H9 (cell line): Measurements from ENCODE around the gene CA12. TPM values are rescaled to one million over a fixed set of nuclear protein-coding genes. Genes with fewer than 3 reads are reported as not detected.

Source experiments
- DNase-seq: peaks from one replicate; pipeline ENCODE4 v3.0.0-alpha.2; 2017
- H2AFZ ChIP-seq: one replicate; pipeline ENCODE4 v1.6.1; 2013; ENCODE audit warnings: mild to moderate bottlenecking, low read length, control low read depth, moderate library complexity
- H2AK5ac ChIP-seq: 2 replicates; pipeline ENCODE4 v1.6.1; 2013; ENCODE audit warnings: low read length, control low read depth, mixed read lengths; ENCODE audit not compliant: insufficient read length
- H2BK120ac ChIP-seq: one replicate; pipeline ENCODE4 v1.6.1; 2013; ENCODE audit warnings: low read depth, mild to moderate bottlenecking, low read length, control low read depth, inconsistent platforms; ENCODE audit not compliant: poor library complexity, severe bottlenecking
- H2BK12ac ChIP-seq: 2 replicates; pipeline ENCODE4 v1.6.1; 2013; ENCODE audit warnings: low read length, control low read depth, mixed read lengths, low read depth; ENCODE audit not compliant: insufficient read length
- H2BK15ac ChIP-seq: 2 replicates; pipeline ENCODE4 v1.6.1; 2013; ENCODE audit warnings: low read depth, low read length, control low read depth
- H2BK20ac ChIP-seq: one replicate; pipeline ENCODE4 v1.6.1; 2013; ENCODE audit warnings: low read depth, mild to moderate bottlenecking, low read length, control low read depth, inconsistent platforms; ENCODE audit not compliant: poor library complexity, severe bottlenecking
- H2BK5ac ChIP-seq: 2 replicates; pipeline ENCODE4 v1.6.1; 2013; ENCODE audit warnings: low read length, control low read depth, mixed read lengths; ENCODE audit not compliant: insufficient read length
- H3K14ac ChIP-seq: 2 replicates; pipeline ENCODE4 v1.6.1; 2013; ENCODE audit warnings: low read length, control low read depth; ENCODE audit not compliant: insufficient read depth
- H3K18ac ChIP-seq: 2 replicates; pipeline ENCODE4 v1.6.1; 2013; ENCODE audit warnings: low read depth, mild to moderate bottlenecking, mixed read lengths, low read length, control low read depth; ENCODE audit not compliant: insufficient read length
- H3K23ac ChIP-seq: 2 replicates; pipeline ENCODE4 v1.6.1; 2013; ENCODE audit warnings: low read length, control low read depth, mixed read lengths, low read depth; ENCODE audit not compliant: insufficient read length
- H3K23me2 ChIP-seq: 2 replicates; pipeline ENCODE4 v1.6.1; 2013; ENCODE audit warnings: low read depth, mild to moderate bottlenecking, mixed read lengths, low read length, control low read depth; ENCODE audit not compliant: insufficient read length, poor library complexity, severe bottlenecking
- H3K27ac ChIP-seq: 2 replicates; pipeline ENCODE4 v1.5.1; 2013; ENCODE audit warnings: low read length, control low read depth, mixed read lengths, low read depth; ENCODE audit not compliant: insufficient read length
- H3K27me3 ChIP-seq: 2 replicates; pipeline ENCODE4 v1.6.1; 2013; ENCODE audit warnings: low read length, control low read depth, inconsistent platforms; ENCODE audit not compliant: insufficient read depth
- H3K4ac ChIP-seq: 2 replicates; pipeline ENCODE4 v1.6.1; 2013; ENCODE audit warnings: low read depth, mild to moderate bottlenecking, control low read depth, inconsistent platforms, low read length, moderate library complexity
- H3K4me1 ChIP-seq: 2 replicates; pipeline ENCODE4 v1.6.1; 2013; ENCODE audit warnings: low read length, control low read depth, inconsistent platforms; ENCODE audit not compliant: insufficient read depth
- H3K4me2 ChIP-seq: 2 replicates; pipeline ENCODE4 v1.6.1; 2013; ENCODE audit warnings: low read length, control low read depth, mixed read lengths; ENCODE audit not compliant: insufficient read length, insufficient read depth
- H3K56ac ChIP-seq: 2 replicates; pipeline ENCODE4 v1.6.1; 2013; ENCODE audit warnings: low read depth, mild to moderate bottlenecking, mixed read lengths, low read length, control low read depth; ENCODE audit not compliant: insufficient read length
- H3K79me1 ChIP-seq: 2 replicates; pipeline ENCODE4 v1.6.1; 2013; ENCODE audit warnings: low read depth, mild to moderate bottlenecking, moderate library complexity, low read length, control low read depth, inconsistent platforms; ENCODE audit not compliant: insufficient read depth, poor library complexity, severe bottlenecking
- H3K79me2 ChIP-seq: 2 replicates; pipeline ENCODE4 v1.6.1; 2013; ENCODE audit warnings: low read length, control low read depth, inconsistent platforms; ENCODE audit not compliant: insufficient read depth
- H3K9ac ChIP-seq: 2 replicates; pipeline ENCODE4 v1.6.1; 2013; ENCODE audit warnings: low read length, control low read depth, mixed read lengths; ENCODE audit not compliant: insufficient read length; ENCODE audit errors: extremely low read depth
- H3K9me3 ChIP-seq: one replicate; pipeline ENCODE4 v1.6.1; 2013; ENCODE audit warnings: low read depth, low read length, inconsistent platforms; ENCODE audit not compliant: control insufficient read depth
- H3T11ph ChIP-seq: one replicate; pipeline ENCODE4 v1.6.1; 2013; ENCODE audit warnings: mild to moderate bottlenecking, low read length, control low read depth, inconsistent platforms
- H4K20me1 ChIP-seq: one replicate; pipeline ENCODE4 v1.6.1; 2013; ENCODE audit not compliant: control insufficient read depth, insufficient read length, insufficient read depth
- H4K5ac ChIP-seq: 2 replicates; pipeline ENCODE4 v1.6.1; 2013; ENCODE audit warnings: low read depth, mild to moderate bottlenecking, mixed read lengths, low read length, control low read depth; ENCODE audit not compliant: insufficient read length
- H4K8ac ChIP-seq: replicated peaks from 2 replicates; pipeline ENCODE4 v1.6.1; 2013; ENCODE audit warnings: low read length, control low read depth, mixed read lengths, low read depth; ENCODE audit not compliant: insufficient read length
- H4K91ac ChIP-seq: 2 replicates; pipeline ENCODE4 v1.6.1; 2013; ENCODE audit warnings: low read depth, mild to moderate bottlenecking, moderate library complexity, mixed read lengths, low read length, control low read depth; ENCODE audit not compliant: insufficient read length
- H3K27ac Mint-ChIP-seq, 3 experiments: 2 replicates in 2 of 3; 3 replicates in 1 of 3; pipeline ENCODE4 v1.8.0; 2020 to 2021; ENCODE audit warnings: mixed read lengths in 3 of 3, mild to moderate bottlenecking in 1 of 3, moderate library complexity in 1 of 3
- H3K27me3 Mint-ChIP-seq: 2 replicates; pipeline ENCODE4 v1.8.0; 2021; ENCODE audit warnings: low read depth, mild to moderate bottlenecking, moderate library complexity, mixed read lengths
- H3K36me3 Mint-ChIP-seq, 3 experiments: 2 replicates in 2 of 3; 3 replicates in 1 of 3; pipeline ENCODE4 v1.8.0; 2020 to 2021; ENCODE audit warnings: low read depth in 3 of 3, mixed read lengths in 3 of 3; ENCODE audit not compliant: insufficient read depth in 1 of 3
- H3K4me1 Mint-ChIP-seq, 2 experiments: 2 replicates each; pipeline ENCODE4 v1.8.0; 2020; ENCODE audit warnings: mixed read lengths in 2 of 2
- H3K4me3 Mint-ChIP-seq, 2 experiments: 2 replicates in 1 of 2; 3 replicates in 1 of 2; pipeline ENCODE4 v1.8.0; 2020 to 2021; ENCODE audit warnings: mild to moderate bottlenecking in 2 of 2, mixed read lengths in 2 of 2, moderate library complexity in 1 of 2
- H3K9me3 Mint-ChIP-seq, 2 experiments: 2 replicates in 1 of 2; 3 replicates in 1 of 2; pipeline ENCODE4 v1.8.0; 2020; ENCODE audit warnings: mild to moderate bottlenecking in 2 of 2, mixed read lengths in 2 of 2, moderate library complexity in 1 of 2
- CTCF ChIP-seq: fragments of 200-600 bp; sonication (generic); conservative IDR thresholded peaks from 3 replicates; pipeline ENCODE4 v1.8.0; 2021; ENCODE audit warnings: antibody characterized with exemption, mild to moderate bottlenecking
- WGBS: extraction: QIAGEN DNeasy Blood & Tissue Kit; methylation state at CpG from one replicate; pipeline ENCODE4 v1.1.7; 2013; ENCODE audit warnings: missing lambda C conversion rate, low lambda C conversion rate, mixed read lengths; ENCODE audit not compliant: insufficient read length; ENCODE audit errors: extremely low coverage; 5-methylcytosine and 5-hydroxymethylcytosine counted together
- total RNA-seq: library from RNA; stranded (reverse); gene quantifications from 2 replicates; pipeline ENCODE4 v1.2.1, GENCODE V29; 2021

CA12 gene
- total RNA-seq, 1 experiment from 2014 or later: 0.68 TPM

- Histone ChIP-seq H3T11ph (no peak overlapping the region), H3K56ac (no peak overlapping the region), H2BK15ac (no peak overlapping the region), H2BK120ac (no peak overlapping the region), H4K20me1 (no peaks in the 10 kb centered on the region), H3K23ac (no peak overlapping the region), H3K14ac (no peak overlapping the region), H3K4me2 (no peak overlapping the region), H4K5ac (no peak overlapping the region), H2AK5ac (no peak overlapping the region), H3K23me2 (no peaks in the 10 kb centered on the region), H3K9me3 (no peaks in the 10 kb centered on the region), H3K79me1 (no peaks in the 10 kb centered on the region), H3K27ac (no peak overlapping the region), H2BK12ac (no peak overlapping the region), H2BK20ac (no peak overlapping the region), H4K91ac (no peak overlapping the region), H3K79me2 (no peaks in the 10 kb centered on the region), H2BK5ac (no peak overlapping the region), H2AFZ (no peak overlapping the region), H4K8ac (no peak overlapping the region), H3K9ac (no peak overlapping the region), H3K27me3 (no peaks in the 10 kb centered on the region), H3K18ac (no peak overlapping the region), H3K4ac (no peak overlapping the region), H3K4me1 (no peaks in the 10 kb centered on the region)
- no peak for DNase-seq
- no peak overlapping the region for H3K27ac Mint-ChIP-seq
- 0 out of 2 replicates have a peak, but pooled peaks cover 2% of the 10 kb centered on the region for H3K27me3 Mint-ChIP-seq
- 0 out of 4 replicates have a peak, but pooled peaks cover 0 to 2% of the 10 kb centered on the region in 2 experiments for H3K4me1 Mint-ChIP-seq
- no peak for TF ChIP-seq CTCF
- H3K9me3 Mint-ChIP-seq: no peaks in the 10 kb centered on the region
- no peak overlapping the region for H3K4me3 Mint-ChIP-seq
- no CpG with 5 or more reads among the region's 10 CpGs for WGBS
- no peaks in the 10 kb centered on the region for H3K36me3 Mint-ChIP-seq
These were observed 50.7 kb downstream of the CA12 start for GRCh38 chr15:63330926-63331325.
